Hematopoietic multipotent progenitor cell treated with erythropoietin and hydrocortisone succinate and interleukin-3 and kit ligand, for 4 days (in vitro differentiated cells): ENCODE data around the gene EDIL3.
A peak's percentile ranks its signal among the peaks of the same experiment; 100 is the strongest.
"Not testable (repeated sequence)": the region's sequence is repeated elsewhere in the genome, so short reads cannot be mapped to it uniquely, and the experiment has no call there.

Source experiments
- DNase-seq: peaks from one replicate; pipeline ENCODE4 v3.0.0-alpha.2; 2015

Gene EDIL3

GRCh38 chr5:84160650-84161049 lies 224.0 kb downstream of the EDIL3 start:
- DNase-seq = not testable (repeated sequence)

GRCh38 chr5:84149094-84149493 lies 235.6 kb downstream of the EDIL3 start:
- DNase-seq = no peak

GRCh38 chr5:84148651-84149050 lies 236.0 kb downstream of the EDIL3 start:
- no peak for DNase-seq

- DNase-seq = no peak
These were observed 247.1 kb downstream of the EDIL3 start for GRCh38 chr5:84137541-84137940.

- no peak for DNase-seq
These were observed 253.3 kb downstream of the EDIL3 start for GRCh38 chr5:84131372-84131771.

GRCh38 chr5:84130006-84130580 lies 254.6 kb downstream of the EDIL3 start:
- DNase-seq = no peak

GRCh38 chr5:84125216-84125615 lies 259.5 kb downstream of the EDIL3 start:
- DNase-seq = no peak

- no peak for DNase-seq
These were observed 265.4 kb downstream of the EDIL3 start for GRCh38 chr5:84119252-84119651.

- DNase-seq = no peak
These were observed 266.1 kb downstream of the EDIL3 start for GRCh38 chr5:84118551-84118950.

- no peak for DNase-seq
These were observed 269.0 kb downstream of the EDIL3 start for GRCh38 chr5:84115727-84116126.

- no peak for DNase-seq
These were observed 271.2 kb downstream of the EDIL3 start for GRCh38 chr5:84113246-84114105.

GRCh38 chr5:84092738-84093137 lies 291.9 kb downstream of the EDIL3 start:
- DNase-seq = no peak

- no peak for DNase-seq
These were observed 293.4 kb downstream of the EDIL3 start for GRCh38 chr5:84091127-84091799.

- DNase-seq = peak; percentile 27
These were observed 295.7 kb downstream of the EDIL3 start for GRCh38 chr5:84088996-84089395.

GRCh38 chr5:84086511-84086910 lies 298.2 kb downstream of the EDIL3 start:
- no peak for DNase-seq

- DNase-seq = no peak
These were observed 299.2 kb downstream of the EDIL3 start for GRCh38 chr5:84085387-84086041.

- DNase-seq = no peak
These were observed 303.8 kb downstream of the EDIL3 start for GRCh38 chr5:84080908-84081307.

- no peak for DNase-seq
These were observed 312.3 kb downstream of the EDIL3 start for GRCh38 chr5:84072339-84072738.

- DNase-seq = no peak
These were observed 315.0 kb downstream of the EDIL3 start for GRCh38 chr5:84069608-84070179.

GRCh38 chr5:84063041-84063440 lies 321.6 kb downstream of the EDIL3 start:
- peak; percentile 11 for DNase-seq

- DNase-seq = no peak
These were observed 325.0 kb downstream of the EDIL3 start for GRCh38 chr5:84059672-84060071.

- DNase-seq = no peak
These were observed 326.1 kb downstream of the EDIL3 start for GRCh38 chr5:84058561-84058960.

- no peak for DNase-seq
These were observed 327.5 kb downstream of the EDIL3 start for GRCh38 chr5:84057211-84057610.
